ENCODE measurements around the gene PTAR1.

GRCh38 chr9:69743930-69744329, 15.9 kb downstream of the PTAR1 start:
- no peak for TF ChIP-seq EP300 (conservative IDR thresholded peaks at IDR 0.05; ENCODE audit: poor library complexity, severe bottlenecking)
- TF ChIP-seq POLR2AphosphoS5 (IDR thresholded peaks at IDR 0.05) = no peak
- no peak for TF ChIP-seq CTCF (IDR thresholded peaks at IDR 0.05; ENCODE audit: poor library complexity, severe bottlenecking)
